Neural cell (in vitro differentiated cells): ENCODE measurements around the gene DAZAP1. TPM values are rescaled to one million over a fixed set of nuclear protein-coding genes. Genes with fewer than 3 reads are reported as not detected.

ENCODE experiments used
- H2AFZ ChIP-seq: fragments of 200-600, 300-800 bp; sonication (generic), shearing (Covaris generic); 2 replicates; pipeline ENCODE4 v1.6.0; 2014; ENCODE audit warnings: low read depth, mild to moderate bottlenecking, antibody characterized with exemption, low read length, moderate library complexity
- H3F3A ChIP-seq: fragments of 200-600 bp; shearing (Covaris generic); 2 replicates; pipeline ENCODE4 v1.6.1; 2016; ENCODE audit warnings: mild to moderate bottlenecking, moderate library complexity, mixed read lengths, antibody characterized with exemption, low read length; ENCODE audit not compliant: insufficient read depth, poor library complexity, severe bottlenecking
- H3K27ac ChIP-seq: fragments of 200-600, 300-800 bp; sonication (generic), shearing (Covaris generic); 2 replicates; pipeline ENCODE4 v1.5.1; 2014; ENCODE audit warnings: mild to moderate bottlenecking, low read length, moderate library complexity
- H3K27me3 ChIP-seq: fragments of 300-800, 200-600 bp; sonication (generic), shearing (Covaris generic); 2 replicates; pipeline ENCODE4 v1.6.0; 2014; ENCODE audit warnings: mild to moderate bottlenecking, low read depth, low read length, moderate library complexity; ENCODE audit not compliant: insufficient read depth
- H3K36me3 ChIP-seq: fragments of 300-800, 200-600 bp; sonication (generic), shearing (Covaris generic); 2 replicates; pipeline ENCODE4 v1.5.1; 2014; ENCODE audit warnings: mild to moderate bottlenecking, antibody characterized with exemption, low read length, moderate library complexity; ENCODE audit not compliant: insufficient read depth
- H3K4me2 ChIP-seq: fragments of 300-800, 200-600 bp; sonication (generic), shearing (Covaris generic); 2 replicates; pipeline ENCODE4 v1.6.0; 2014; ENCODE audit warnings: mild to moderate bottlenecking, low read length
- H3K4me3 ChIP-seq: fragments of 300-800, 200-600 bp; sonication (generic), shearing (Covaris generic); 2 replicates; pipeline ENCODE4 v1.5.1; 2014; ENCODE audit warnings: mild to moderate bottlenecking, low read length, moderate library complexity
- H3K79me2 ChIP-seq: fragments of 200-600 bp; shearing (Covaris generic); replicated peaks from 2 replicates; pipeline ENCODE4 v1.6.0; 2014; ENCODE audit warnings: mild to moderate bottlenecking, low read length, moderate library complexity; ENCODE audit not compliant: insufficient read depth
- H3K9ac ChIP-seq: fragments of 300-800, 200-600 bp; sonication (generic), shearing (Covaris generic); 2 replicates; pipeline ENCODE4 v1.6.1; 2016; ENCODE audit warnings: mild to moderate bottlenecking, low read length, mixed read lengths
- H3K9me2 ChIP-seq: fragments of 200-600 bp; shearing (Covaris generic); 2 replicates; pipeline ENCODE4 v1.6.1; 2016; ENCODE audit warnings: mild to moderate bottlenecking, low read length, mixed read lengths; ENCODE audit not compliant: insufficient read depth
- H3K9me3 ChIP-seq: fragments of 200-600, 300-800 bp; sonication (generic), shearing (Covaris generic); 2 replicates; pipeline ENCODE4 v1.6.1; 2016; ENCODE audit warnings: mild to moderate bottlenecking, mixed run types, low read length, moderate library complexity, mixed read lengths
- H4K20me1 ChIP-seq: fragments of 200-600 bp; shearing (Covaris generic); 2 replicates; pipeline ENCODE4 v1.6.1; 2016; ENCODE audit warnings: mild to moderate bottlenecking, mixed run types; ENCODE audit not compliant: insufficient read depth
- CTCF ChIP-seq: fragments of 450-650 bp; IDR thresholded peaks from 2 replicates; pipeline ENCODE4 v1.5.1; 2014; ENCODE audit warnings: antibody characterized with exemption, mild to moderate bottlenecking, moderate library complexity; ENCODE audit not compliant: poor library complexity, severe bottlenecking
- EP300 ChIP-seq: fragments of 450-650 bp; conservative IDR thresholded peaks from 2 replicates; pipeline ENCODE4 v1.6.1; 2014; ENCODE audit warnings: antibody characterized with exemption, mild to moderate bottlenecking, moderate library complexity; ENCODE audit not compliant: poor library complexity, severe bottlenecking
- EZH2 ChIP-seq: fragments of 200-600, 300-800 bp; shearing (Covaris generic), sonication (generic); IDR thresholded peaks from 2 replicates; pipeline ENCODE4 v1.6.1; 2014; ENCODE audit warnings: antibody characterized with exemption, low read length, borderline replicate concordance, mild to moderate bottlenecking; ENCODE audit not compliant: insufficient read depth, poor library complexity, severe bottlenecking
- MXI1 ChIP-seq: fragments of 450-650 bp; conservative IDR thresholded peaks from 2 replicates; pipeline ENCODE4 v1.6.1; 2014; ENCODE audit warnings: antibody characterized with exemption, mild to moderate bottlenecking; ENCODE audit not compliant: poor library complexity, severe bottlenecking
- POLR2AphosphoS5 ChIP-seq: IDR thresholded peaks from 2 replicates; pipeline ENCODE4 v1.6.1; 2012
- RAD21 ChIP-seq: fragments of 450-650 bp; conservative IDR thresholded peaks from 2 replicates; pipeline ENCODE4 v1.6.1; 2014; ENCODE audit warnings: antibody characterized with exemption, mild to moderate bottlenecking, moderate library complexity
- REST ChIP-seq: IDR thresholded peaks from 2 replicates; pipeline ENCODE4 v1.6.1; 2012; ENCODE audit warnings: borderline replicate concordance
- SMC3 ChIP-seq: fragments of 450-650 bp; conservative IDR thresholded peaks from 2 replicates; pipeline ENCODE4 v1.6.1; 2014; ENCODE audit warnings: antibody characterized with exemption, mild to moderate bottlenecking, moderate library complexity; ENCODE audit not compliant: poor library complexity
- TAF1 ChIP-seq: IDR thresholded peaks from 2 replicates; pipeline ENCODE4 v1.6.1; 2012; ENCODE audit warnings: low read depth
- polyA plus RNA-seq: library from polyadenylated mRNA; depleted of rRNA; stranded (reverse); fragments of >200 nt; gene quantifications from 2 replicates; pipeline ENCODE4 v1.2.3, GENCODE V29; 2014

DAZAP1 gene
- polyA plus RNA-seq, 1 donor from 2014 or later: 60.5 TPM

DNA sequence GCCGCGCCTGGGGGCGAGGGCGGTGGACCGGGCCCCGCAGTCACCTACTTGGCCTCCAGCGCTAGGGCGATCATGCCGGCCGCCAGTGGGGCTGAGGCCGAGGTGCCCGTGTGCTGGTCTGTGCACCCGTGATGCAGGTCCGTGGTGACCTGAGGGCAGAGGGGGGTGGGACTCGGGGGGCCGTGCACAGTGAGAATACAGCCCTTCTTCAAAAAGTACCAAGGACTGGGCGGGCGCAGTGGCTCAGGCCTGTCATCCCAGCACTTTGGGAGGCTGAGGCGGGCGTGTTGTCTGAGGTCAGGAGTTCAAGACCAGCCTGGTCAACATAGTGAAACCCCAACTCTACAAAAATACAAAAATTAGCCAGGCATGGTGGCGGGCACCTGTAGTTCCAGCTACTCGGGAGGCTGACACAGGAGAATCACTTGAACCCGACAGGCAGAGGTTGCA, 76.6 kb downstream of the DAZAP1 start:
- H3K36me3 ChIP-seq: no peaks in the 10 kb centered on the region
- H3K4me3 ChIP-seq: no peak overlapping the region
- no peaks in the 10 kb centered on the region for H3F3A ChIP-seq
- H3K4me2 ChIP-seq: no peak overlapping the region
- no peaks in the 10 kb centered on the region for H4K20me1 ChIP-seq
- no peaks in the 10 kb centered on the region for H3K9me2 ChIP-seq
- H3K79me2 ChIP-seq: no peaks in the 10 kb centered on the region
- no peak overlapping the region for H2AFZ ChIP-seq
- H3K27me3 ChIP-seq: no peaks in the 10 kb centered on the region
- H3K9me3 ChIP-seq: no peaks in the 10 kb centered on the region
- no peak overlapping the region for H3K9ac ChIP-seq
- TF ChIP-seq RAD21 (no peak), MXI1 (no peak), EP300 (no peak), CTCF (no peak), POLR2AphosphoS5 (no peak), REST (no peak), SMC3 (no peak), TAF1 (no peak), EZH2 (no peak)
- H3K27ac ChIP-seq: no peak overlapping the region

Other genes with a start within 250 kb of the DAZAP1 start
- 4.8 and 5.2 TPM in 2 replicates for gene SBNO2, start 233.3 kb upstream of the DAZAP1 start, polyA plus RNA-seq
- 51.6 and 62.5 TPM in 2 replicates for gene STK11, start 201.8 kb upstream of the DAZAP1 start, polyA plus RNA-seq
- 18.2 and 24.5 TPM in 2 replicates for gene CBARP, start 169.6 kb upstream of the DAZAP1 start, polyA plus RNA-seq
- gene ATP5F1D, start 165.8 kb upstream of the DAZAP1 start, polyA plus RNA-seq: 22.8 and 47.8 TPM in 2 replicates
- gene MIDN, start 159.0 kb upstream of the DAZAP1 start, polyA plus RNA-seq: 24.8 and 28.3 TPM in 2 replicates
- gene CIRBP, start 138.3 kb upstream of the DAZAP1 start, polyA plus RNA-seq: 1,663 and 1,665 TPM in 2 replicates
- gene FAM174C, start 132.1 kb upstream of the DAZAP1 start, polyA plus RNA-seq: 21.7 and 28.4 TPM in 2 replicates
- 9.8 and 10.3 TPM in 2 replicates for gene EFNA2, start 121.7 kb upstream of the DAZAP1 start, polyA plus RNA-seq
- gene NDUFS7, start 23.7 kb upstream of the DAZAP1 start, polyA plus RNA-seq: 192 and 196 TPM in 2 replicates
- 32.5 and 54.1 TPM in 2 replicates for gene GAMT, start 6.0 kb upstream of the DAZAP1 start, polyA plus RNA-seq
- 452 and 591 TPM in 2 replicates for gene RPS15, start 30.8 kb downstream of the DAZAP1 start, polyA plus RNA-seq
- gene APC2, start 42.5 kb downstream of the DAZAP1 start, polyA plus RNA-seq: 50.5 and 79.7 TPM in 2 replicates
- 80.2 and 108 TPM in 2 replicates for gene C19orf25, start 71.6 kb downstream of the DAZAP1 start, polyA plus RNA-seq
- gene PCSK4, start 82.8 kb downstream of the DAZAP1 start, polyA plus RNA-seq: 11.8 and 24.1 TPM in 2 replicates
- 10.7 and 17.0 TPM in 2 replicates for gene REEP6, start 83.6 kb downstream of the DAZAP1 start, polyA plus RNA-seq
- gene ADAMTSL5, start 105.4 kb downstream of the DAZAP1 start, polyA plus RNA-seq: not detected in 2 replicates
- gene PLK5, start 116.5 kb downstream of the DAZAP1 start, polyA plus RNA-seq: 3.6 and 7.1 TPM in 2 replicates
- gene MEX3D, start 160.7 kb downstream of the DAZAP1 start, polyA plus RNA-seq: 18.4 and 20.8 TPM in 2 replicates
- 80.1 and 102 TPM in 2 replicates for gene MBD3, start 185.3 kb downstream of the DAZAP1 start, polyA plus RNA-seq
- 204 and 237 TPM in 2 replicates for gene UQCR11, start 197.9 kb downstream of the DAZAP1 start, polyA plus RNA-seq
- 31.7 and 44.9 TPM in 2 replicates for gene TCF3, start 245.0 kb downstream of the DAZAP1 start, polyA plus RNA-seq